ENCODE data around the gene BRINP1. TPM values are rescaled to one million over a fixed set of nuclear protein-coding genes. Genes with fewer than 3 reads are reported as not detected.

The BRINP1 gene
- total RNA-seq, 6 donors from 2014 or later, result 0.30 to 10.9 (median 0.72) TPM; not detected in 1

GRCh38 chr9:119251936-119252335 lies 117.3 kb downstream of the BRINP1 start:
- TF ChIP-seq EP300 (IDR thresholded peaks at IDR 0.05), result no peak
- no peak for TF ChIP-seq CTCF (IDR thresholded peaks at IDR 0.05)
- TF ChIP-seq POLR2AphosphoS5 (IDR thresholded peaks at IDR 0.05), result no peak
- no peak for TF ChIP-seq POLR2A (IDR thresholded peaks at IDR 0.05)
- DNase-seq, result no peak
- ATAC-seq (ENCODE audit: low FRiP score in 2 of 2), result no peak
- WGBS, 2 donors, result 69 to 82% methylated on average over 5 of the region's 5 CpGs
- H3K27ac ChIP-seq, result no peak overlapping the region
- H3K4me1 ChIP-seq, result no peaks in the 10 kb centered on the region
- H3K4me3 ChIP-seq, result no peak overlapping the region
- no peaks in the 10 kb centered on the region for H3K9me3 ChIP-seq
- H3K36me3 ChIP-seq, result no peaks in the 10 kb centered on the region
- H3K27me3 ChIP-seq, result no peaks in the 10 kb centered on the region

DNA sequence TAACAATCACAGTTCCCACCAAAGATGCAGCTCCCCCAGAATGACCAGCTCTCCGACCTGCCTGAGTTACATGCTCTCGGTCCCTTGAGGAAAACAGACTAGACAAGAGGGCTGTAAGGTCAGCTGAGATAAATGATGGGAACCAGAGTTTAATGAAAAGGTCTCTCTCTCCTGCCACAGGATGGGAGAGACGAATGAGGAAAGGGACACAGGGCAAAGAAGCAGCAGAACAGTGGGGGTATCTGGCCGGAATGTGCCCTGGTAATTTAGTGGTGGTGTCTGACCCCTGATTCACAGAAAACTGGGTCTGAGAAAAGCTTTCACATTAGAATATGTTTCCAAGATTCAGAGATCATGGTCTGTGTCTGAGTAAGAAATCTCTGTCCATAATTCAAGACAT lies 118.5 kb downstream of the BRINP1 start:
- Histone ChIP-seq H3K27me3 (no peaks in the 10 kb centered on the region), H3K27ac (no peak overlapping the region), H3K9me3 (no peaks in the 10 kb centered on the region), H3K4me3 (no peak overlapping the region), H3K36me3 (no peaks in the 10 kb centered on the region), H3K4me1 (no peaks in the 10 kb centered on the region)
- DNase-seq, result no peak
- no peak for ATAC-seq (ENCODE audit: low FRiP score in 2 of 2)
- WGBS, 2 donors, result 49 to 58% methylated on average over 4 of the region's 4 CpGs
- TF ChIP-seq CTCF (IDR thresholded peaks at IDR 0.05), result no peak
- TF ChIP-seq POLR2AphosphoS5 (IDR thresholded peaks at IDR 0.05), result no peak
- no peak for TF ChIP-seq EP300 (IDR thresholded peaks at IDR 0.05)
- no peak for TF ChIP-seq POLR2A (IDR thresholded peaks at IDR 0.05)

GRCh38 chr9:119240546-119240945 lies 128.7 kb downstream of the BRINP1 start:
- no peak overlapping the region for H3K27ac ChIP-seq
- ATAC-seq (ENCODE audit: low FRiP score in 2 of 2), result no peak
- H3K36me3 ChIP-seq, result no peaks in the 10 kb centered on the region
- H3K4me3 ChIP-seq, result no peak overlapping the region
- H3K27me3 ChIP-seq, result no peaks in the 10 kb centered on the region
- no peak for DNase-seq
- H3K9me3 ChIP-seq, result no peaks in the 10 kb centered on the region
- no peaks in the 10 kb centered on the region for H3K4me1 ChIP-seq
- no peak for TF ChIP-seq POLR2AphosphoS5 (IDR thresholded peaks at IDR 0.05)
- no peak for TF ChIP-seq POLR2A (IDR thresholded peaks at IDR 0.05)
- TF ChIP-seq CTCF (IDR thresholded peaks at IDR 0.05), result no peak
- no peak for TF ChIP-seq EP300 (IDR thresholded peaks at IDR 0.05)
- 89% methylated on average over 4 of the region's 4 CpGs for WGBS, 2 donors

- WGBS, 2 donors, result 71% methylated on average over 1 of the region's 1 CpG
- no peaks in the 10 kb centered on the region for H3K27me3 ChIP-seq
- H3K36me3 ChIP-seq, result no peaks in the 10 kb centered on the region
- H3K27ac ChIP-seq, result no peak overlapping the region
- ATAC-seq (ENCODE audit: low FRiP score in 2 of 2) (no peak), DNase-seq (no peak)
- no peaks in the 10 kb centered on the region for H3K9me3 ChIP-seq
- no peak overlapping the region for H3K4me3 ChIP-seq
- no peaks in the 10 kb centered on the region for H3K4me1 ChIP-seq
- TF ChIP-seq POLR2AphosphoS5 (IDR thresholded peaks at IDR 0.05) (no peak), EP300 (IDR thresholded peaks at IDR 0.05) (no peak), POLR2A (IDR thresholded peaks at IDR 0.05) (no peak), CTCF (IDR thresholded peaks at IDR 0.05) (no peak)
Measured at GRCh38 chr9:119234636-119235035, 134.6 kb downstream of the BRINP1 start.

DNA sequence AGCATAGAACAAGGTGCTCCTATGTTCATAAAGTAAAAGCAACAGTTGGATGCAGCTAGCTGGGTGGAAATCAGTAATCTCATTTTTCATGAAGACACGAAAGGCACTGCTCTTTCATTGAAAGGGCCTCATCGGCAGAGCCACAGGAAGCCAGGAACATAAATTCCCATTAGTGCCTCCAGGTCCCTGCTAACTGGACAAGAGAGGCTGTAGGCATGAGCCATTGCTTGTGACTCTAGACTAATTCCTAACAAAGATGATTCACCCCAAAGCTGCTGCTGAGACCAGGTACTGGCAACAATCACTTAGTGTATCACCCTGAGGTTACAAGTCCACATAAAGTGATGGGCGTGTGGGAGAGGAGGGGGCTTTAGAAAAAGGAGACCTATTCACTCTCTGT lies 141.8 kb downstream of the BRINP1 start:
- no peak for ATAC-seq (ENCODE audit: low FRiP score in 2 of 2)
- Histone ChIP-seq H3K4me1 (no peaks in the 10 kb centered on the region), H3K4me3 (no peak overlapping the region), H3K27ac (no peak overlapping the region), H3K9me3 (no peaks in the 10 kb centered on the region), H3K36me3 (no peaks in the 10 kb centered on the region), H3K27me3 (no peaks in the 10 kb centered on the region)
- 70 to 74% methylated on average over 3 of the region's 3 CpGs for WGBS, 2 donors
- DNase-seq, result no peak
- TF ChIP-seq CTCF (IDR thresholded peaks at IDR 0.05) (no peak), POLR2A (IDR thresholded peaks at IDR 0.05) (no peak), EP300 (IDR thresholded peaks at IDR 0.05) (no peak), POLR2AphosphoS5 (IDR thresholded peaks at IDR 0.05) (no peak)

All from upper lobe of left lung (tissue), 6 donors.